ENCODE data around the gene GATAD2A.

DNA sequence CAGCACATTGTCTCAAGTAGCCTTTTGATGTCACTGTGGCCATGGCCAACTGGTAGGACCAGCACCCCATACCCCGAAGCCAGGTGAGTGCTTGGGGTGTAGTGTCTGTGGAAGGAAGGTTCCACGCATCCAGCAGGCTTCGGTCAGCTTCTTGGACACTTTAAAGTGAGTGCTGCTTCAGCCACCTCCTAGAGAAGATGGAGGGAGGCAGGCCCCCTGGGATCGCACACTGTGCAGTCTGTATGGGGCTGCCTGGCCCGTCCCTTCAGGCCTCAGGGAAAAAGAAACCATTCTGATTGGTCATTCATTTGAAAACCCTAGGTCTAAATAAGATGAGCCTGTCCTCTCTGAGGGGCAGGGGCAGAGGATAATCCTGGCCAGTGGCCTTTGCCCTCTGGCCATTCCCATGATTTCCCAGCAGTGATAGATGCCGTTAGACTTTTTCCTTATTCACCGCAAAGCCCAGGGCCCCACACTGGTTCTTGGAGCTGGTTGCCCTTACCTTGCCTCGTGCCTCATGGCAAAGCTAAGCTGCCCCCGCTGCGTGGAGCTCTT, 30.7 kb downstream of the GATAD2A start:
- TF ChIP-seq, protein P1, sequence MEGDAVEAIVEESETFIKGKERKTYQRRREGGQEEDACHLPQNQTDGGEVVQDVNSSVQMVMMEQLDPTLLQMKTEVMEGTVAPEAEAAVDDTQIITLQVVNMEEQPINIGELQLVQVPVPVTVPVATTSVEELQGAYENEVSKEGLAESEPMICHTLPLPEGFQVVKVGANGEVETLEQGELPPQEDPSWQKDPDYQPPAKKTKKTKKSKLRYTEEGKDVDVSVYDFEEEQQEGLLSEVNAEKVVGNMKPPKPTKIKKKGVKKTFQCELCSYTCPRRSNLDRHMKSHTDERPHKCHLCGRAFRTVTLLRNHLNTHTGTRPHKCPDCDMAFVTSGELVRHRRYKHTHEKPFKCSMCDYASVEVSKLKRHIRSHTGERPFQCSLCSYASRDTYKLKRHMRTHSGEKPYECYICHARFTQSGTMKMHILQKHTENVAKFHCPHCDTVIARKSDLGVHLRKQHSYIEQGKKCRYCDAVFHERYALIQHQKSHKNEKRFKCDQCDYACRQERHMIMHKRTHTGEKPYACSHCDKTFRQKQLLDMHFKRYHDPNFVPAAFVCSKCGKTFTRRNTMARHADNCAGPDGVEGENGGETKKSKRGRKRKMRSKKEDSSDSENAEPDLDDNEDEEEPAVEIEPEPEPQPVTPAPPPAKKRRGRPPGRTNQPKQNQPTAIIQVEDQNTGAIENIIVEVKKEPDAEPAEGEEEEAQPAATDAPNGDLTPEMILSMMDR (IDR thresholded peaks at IDR 0.05 in 2 of 3, conservative IDR thresholded peaks at IDR 0.05 in 1 of 3; ENCODE audit: control insufficient read depth in 2 of 3, extremely low read depth in 1 of 3, insufficient read depth in 1 of 3, low read depth in 3 of 3, low read length in 3 of 3): no peak
- TF ChIP-seq, protein P2, sequence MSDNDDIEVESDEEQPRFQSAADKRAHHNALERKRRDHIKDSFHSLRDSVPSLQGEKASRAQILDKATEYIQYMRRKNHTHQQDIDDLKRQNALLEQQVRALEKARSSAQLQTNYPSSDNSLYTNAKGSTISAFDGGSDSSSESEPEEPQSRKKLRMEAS (IDR thresholded peaks at IDR 0.05; ENCODE audit: low read depth, low read length): no peak
- no peak for TF ChIP-seq TARDBP (IDR thresholded peaks at IDR 0.05; ENCODE audit: borderline replicate concordance)

Measured in GM12878 (cell line).